Measurements from ENCODE around the gene RARRES2. TPM values are rescaled to one million over a fixed set of nuclear protein-coding genes. Genes with fewer than 3 reads are reported as not detected.
A peak's percentile ranks its signal among the peaks of the same experiment; 100 is the strongest.

RARRES2 gene
- total RNA-seq, 2 donors from 2014 or later: 245 to 400 TPM

GRCh38 chr7:150357771-150358427 lies 16.5 kb upstream of the RARRES2 start:
- no peak overlapping the region for H3K4me3 ChIP-seq
- WGBS, 2 donors: 81 to 91% methylated on average over 13 of the region's 13 CpGs
- H3K4me1 ChIP-seq: peaks cover 22% of the 10 kb centered on the region
- H3K36me3 ChIP-seq (replicated peaks in 1 of 2; ENCODE audit: insufficient read depth in 1 of 2, low read depth in 2 of 2): no peaks in the 10 kb centered on the region
- H3K9me3 ChIP-seq: no peaks in the 10 kb centered on the region
- no peak for DNase-seq
- no peak for ATAC-seq
- no peaks in the 10 kb centered on the region for H3K27me3 ChIP-seq
- no peak overlapping the region for H3K27ac ChIP-seq
- intact Hi-C loops (cut with DNase I): no loop called here
- TF ChIP-seq POLR2A (IDR thresholded peaks at IDR 0.05): no peak
- TF ChIP-seq, protein P1, sequence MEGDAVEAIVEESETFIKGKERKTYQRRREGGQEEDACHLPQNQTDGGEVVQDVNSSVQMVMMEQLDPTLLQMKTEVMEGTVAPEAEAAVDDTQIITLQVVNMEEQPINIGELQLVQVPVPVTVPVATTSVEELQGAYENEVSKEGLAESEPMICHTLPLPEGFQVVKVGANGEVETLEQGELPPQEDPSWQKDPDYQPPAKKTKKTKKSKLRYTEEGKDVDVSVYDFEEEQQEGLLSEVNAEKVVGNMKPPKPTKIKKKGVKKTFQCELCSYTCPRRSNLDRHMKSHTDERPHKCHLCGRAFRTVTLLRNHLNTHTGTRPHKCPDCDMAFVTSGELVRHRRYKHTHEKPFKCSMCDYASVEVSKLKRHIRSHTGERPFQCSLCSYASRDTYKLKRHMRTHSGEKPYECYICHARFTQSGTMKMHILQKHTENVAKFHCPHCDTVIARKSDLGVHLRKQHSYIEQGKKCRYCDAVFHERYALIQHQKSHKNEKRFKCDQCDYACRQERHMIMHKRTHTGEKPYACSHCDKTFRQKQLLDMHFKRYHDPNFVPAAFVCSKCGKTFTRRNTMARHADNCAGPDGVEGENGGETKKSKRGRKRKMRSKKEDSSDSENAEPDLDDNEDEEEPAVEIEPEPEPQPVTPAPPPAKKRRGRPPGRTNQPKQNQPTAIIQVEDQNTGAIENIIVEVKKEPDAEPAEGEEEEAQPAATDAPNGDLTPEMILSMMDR (IDR thresholded peaks at IDR 0.05): no peak

- H3K27me3 ChIP-seq: no peaks in the 10 kb centered on the region
- no peaks in the 10 kb centered on the region for H3K9me3 ChIP-seq
- WGBS, 2 donors: 53 to 64% methylated on average over 9 of the region's 9 CpGs
- DNase-seq (no peak), ATAC-seq (no peak)
- no peak overlapping the region for H3K4me3 ChIP-seq
- no peaks in the 10 kb centered on the region for H3K36me3 ChIP-seq (replicated peaks in 1 of 2; ENCODE audit: insufficient read depth in 1 of 2, low read depth in 2 of 2)
- intact Hi-C loops (cut with DNase I): no loop called here
- TF ChIP-seq POLR2A (IDR thresholded peaks at IDR 0.05): no peak
- TF ChIP-seq, protein P1 (IDR thresholded peaks at IDR 0.05): no peak
- no peak overlapping the region for H3K27ac ChIP-seq
- H3K4me1 ChIP-seq: peaks cover 22% of the 10 kb centered on the region
Measured at GRCh38 chr7:150357270-150357669, 15.8 kb upstream of the RARRES2 start.

DNA sequence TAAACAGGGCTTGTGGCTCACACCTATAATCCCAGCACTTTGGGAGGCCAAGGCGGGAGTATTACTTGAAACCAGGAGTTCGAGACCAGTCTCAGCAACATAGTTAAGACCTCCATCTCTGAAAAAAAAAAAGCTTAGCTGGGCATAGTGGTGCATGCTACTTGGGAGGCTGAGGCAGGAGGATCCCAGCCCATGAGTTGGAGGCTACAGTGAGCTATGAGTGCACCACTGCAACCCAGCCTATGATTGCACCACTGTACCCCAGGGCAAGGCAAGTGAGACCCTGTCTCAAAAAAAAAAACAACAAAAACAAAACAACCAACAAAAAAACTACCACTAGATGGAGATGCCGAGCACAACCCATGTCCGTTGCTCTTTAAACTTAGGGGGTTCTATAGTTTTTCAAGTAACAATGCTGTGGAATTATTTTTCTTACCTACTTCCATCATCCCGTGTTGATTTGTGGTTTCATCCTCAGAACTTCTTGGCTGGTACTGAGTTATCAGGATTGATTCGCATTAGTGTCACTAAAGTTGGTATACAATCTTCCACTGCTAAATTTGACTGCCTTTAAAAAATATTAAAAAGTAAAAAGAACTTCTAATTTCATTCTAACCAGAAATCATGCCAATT lies 15.0 kb upstream of the RARRES2 start:
- WGBS, 2 donors: 19 to 22% methylated on average over 6 of the region's 6 CpGs
- H3K9me3 ChIP-seq: no peaks in the 10 kb centered on the region
- ATAC-seq: no peak

DNA sequence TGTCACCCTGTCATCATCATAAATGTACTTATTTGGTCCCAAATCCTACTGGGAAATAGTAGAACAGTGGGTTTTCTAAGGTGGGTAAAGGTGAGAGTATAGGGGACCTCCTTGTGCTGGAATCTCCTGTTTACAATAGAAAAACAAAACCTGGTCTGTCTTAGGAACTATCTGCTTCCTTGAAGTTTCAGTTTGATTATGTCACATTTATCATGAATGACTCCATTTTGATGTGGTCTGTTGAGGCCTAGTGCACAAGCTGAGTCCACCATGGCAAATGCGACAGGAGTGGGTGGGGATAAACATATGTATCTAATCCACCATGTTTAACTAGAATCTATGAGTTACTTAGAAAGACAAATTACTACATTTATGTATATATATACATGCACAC lies 14.2 kb upstream of the RARRES2 start:
- peaks cover 22% of the 10 kb centered on the region for H3K4me1 ChIP-seq
- peak overlapping the region; percentile 6 to 84 (median 74) for H3K27ac ChIP-seq
- DNase-seq: no peak
- no peaks in the 10 kb centered on the region for H3K9me3 ChIP-seq
- H3K36me3 ChIP-seq (replicated peaks in 1 of 2; ENCODE audit: insufficient read depth in 1 of 2, low read depth in 2 of 2): no peaks in the 10 kb centered on the region
- no peak overlapping the region for H3K4me3 ChIP-seq
- ATAC-seq: peak; percentile 7
- no peak for TF ChIP-seq POLR2A (IDR thresholded peaks at IDR 0.05)
- TF ChIP-seq, protein P1 (IDR thresholded peaks at IDR 0.05): no peak
- intact Hi-C loops (cut with DNase I): no loop called here
- WGBS, 2 donors: 75 to 79% methylated on average over 1 of the region's 1 CpG
- H3K27me3 ChIP-seq: no peaks in the 10 kb centered on the region

More for the DNA sequence above, 15.0 kb upstream of the RARRES2 start:
- H3K36me3 ChIP-seq (replicated peaks in 1 of 2; ENCODE audit: insufficient read depth in 1 of 2, low read depth in 2 of 2): no peaks in the 10 kb centered on the region
- intact Hi-C loops (cut with DNase I): no loop called here
- H3K4me3 ChIP-seq: no peak overlapping the region
- H3K4me1 ChIP-seq: peaks cover 22% of the 10 kb centered on the region
- no peak for DNase-seq
- TF ChIP-seq, protein P1 (IDR thresholded peaks at IDR 0.05): peak; percentile 41 to 78 (median 50)
- TF ChIP-seq POLR2A (IDR thresholded peaks at IDR 0.05): no peak
- no peaks in the 10 kb centered on the region for H3K27me3 ChIP-seq
- peak overlapping the region in 3 of 4 donors; percentile 72 to 84 (median 77) for H3K27ac ChIP-seq
